ENCODE results near the gene CCDC174.
"Not testable (repeated sequence)": the region's sequence is repeated elsewhere in the genome, so short reads cannot be mapped to it uniquely, and the experiment has no call there.

CCDC174 gene

GRCh38 chr3:14651440-14652251, at the start of gene CCDC174:
CCDC174 (plus strand) TSS chr3:14651762; CDS start chr3:14651837, 75 bp downstream.
- peak; percentile 85 to 99 (median 96) for DNase-seq
- intact Hi-C loops (cut with DNase I), result loop anchor here (10.0 kb wide), 3 partner anchors 293 to 527 kb away; partner anchors contain the start of genes CHCHD4, MRPS25, NR2C2 and TMEM43

GRCh38 chr3:14602006-14602803, 49.4 kb upstream of the CCDC174 start:
- DNase-seq, result no peak
- intact Hi-C loops (cut with DNase I), result no loop called here

GRCh38 chr3:14602804-14603644, 48.5 kb upstream of the CCDC174 start:
- DNase-seq, result peak in 6 of 42 donors; percentile 19 to 62 (median 24)
- intact Hi-C loops (cut with DNase I), result no loop called here

GRCh38 chr3:14605067-14605466, 46.5 kb upstream of the CCDC174 start:
- DNase-seq, result peak in 18 of 42 donors; percentile 11 to 68 (median 43)
- intact Hi-C loops (cut with DNase I), result no loop called here

DNA sequence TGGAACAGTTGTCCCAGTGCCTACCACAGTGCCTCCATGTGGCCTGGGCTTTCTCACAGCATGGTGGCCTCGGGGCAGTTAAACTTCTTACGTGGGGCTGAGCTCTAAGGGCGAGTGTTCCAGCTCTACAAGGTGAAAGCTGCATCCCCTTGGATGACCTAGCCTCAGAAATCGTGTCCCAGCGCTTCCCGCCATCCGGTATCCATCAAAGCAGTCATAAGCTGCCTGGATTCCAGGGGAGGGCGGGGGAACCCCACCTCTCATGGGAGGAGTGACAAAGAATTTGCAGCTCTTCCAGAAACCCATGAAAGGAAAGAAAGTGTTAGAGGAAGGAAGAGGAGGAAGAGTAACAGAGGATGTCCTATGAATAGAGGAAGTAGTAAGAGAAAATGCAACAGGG, 45.8 kb upstream of the CCDC174 start:
- intact Hi-C loops (cut with DNase I), result no loop called here
- no peak for DNase-seq

DNA sequence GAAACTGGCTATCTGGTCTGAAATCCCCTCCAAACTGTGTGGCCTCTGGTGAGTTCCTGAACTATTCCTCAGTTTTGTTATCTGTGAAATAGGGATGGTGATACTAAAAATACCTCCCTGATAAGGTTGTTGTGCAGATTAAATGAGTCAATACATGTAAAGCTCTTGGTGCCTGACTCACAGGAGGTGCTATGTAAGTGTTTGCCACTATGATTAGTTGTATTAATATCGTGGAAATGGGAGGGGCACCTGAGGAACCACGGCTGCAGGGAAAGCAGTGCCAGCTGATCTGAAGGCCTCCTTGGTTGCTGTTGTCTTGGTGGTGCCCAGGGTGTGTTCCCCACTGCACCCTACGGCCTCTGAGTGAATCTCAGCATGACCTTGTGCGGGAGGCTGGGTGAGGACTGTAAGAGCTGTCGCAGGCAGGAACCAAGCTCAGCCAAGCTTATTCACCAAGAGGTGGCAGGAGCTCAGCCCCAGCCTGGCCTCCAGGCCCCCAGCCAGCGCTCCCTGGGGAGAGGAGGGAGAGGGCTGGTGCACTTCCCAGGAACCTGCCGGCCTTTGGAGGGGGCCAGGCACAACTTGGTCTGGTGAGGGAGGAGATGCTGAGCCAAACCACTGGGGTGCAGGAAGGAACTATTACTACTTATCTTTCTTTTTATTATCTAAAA, 44.8 kb upstream of the CCDC174 start:
- DNase-seq, result no peak
- intact Hi-C loops (cut with DNase I), result no loop called here

GRCh38 chr3:14608298-14608697, 43.3 kb upstream of the CCDC174 start:
- intact Hi-C loops (cut with DNase I), result no loop called here
- peak in 1 of 42 donors; percentile 51 for DNase-seq

DNA sequence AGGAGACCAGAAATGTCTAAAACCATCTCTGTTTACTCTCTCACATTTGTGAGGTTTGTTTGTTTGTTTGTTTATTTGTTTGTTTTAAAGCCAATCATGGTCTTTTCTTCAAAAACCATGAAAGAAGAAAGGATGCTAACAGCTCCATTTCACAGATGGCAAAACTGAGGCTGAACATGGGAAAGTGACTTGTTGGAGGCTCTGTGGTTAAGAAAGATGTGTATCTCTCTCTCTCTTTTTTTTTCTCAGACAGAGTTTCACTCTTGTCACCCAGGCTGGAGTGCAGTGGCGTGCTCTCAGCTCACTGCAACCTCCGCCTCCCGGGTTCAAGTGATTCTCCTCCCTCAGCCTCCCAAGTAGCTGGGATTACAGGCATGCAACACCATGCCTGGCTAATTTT, 42.5 kb upstream of the CCDC174 start:
- intact Hi-C loops (cut with DNase I); DNase-seq: not testable (repeated sequence)

DNA sequence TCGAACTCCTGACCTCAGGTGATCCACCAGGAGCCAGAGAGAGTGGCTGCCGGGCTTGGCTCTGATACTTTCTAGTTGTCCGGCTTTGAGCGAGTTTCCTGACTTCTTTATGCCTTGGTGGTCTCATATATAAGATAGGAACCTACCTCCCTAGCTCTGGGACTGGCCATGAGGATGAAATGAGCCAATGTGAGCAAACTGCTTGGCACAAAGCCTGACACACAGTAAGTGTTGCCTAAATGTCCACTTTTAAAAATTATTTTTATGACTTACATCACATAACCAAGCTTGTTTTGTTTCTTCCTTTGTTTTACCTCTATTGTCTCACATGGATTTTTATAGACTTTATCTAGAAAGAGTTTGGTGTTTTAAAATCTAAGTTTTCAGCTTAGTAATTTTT, 42.1 kb upstream of the CCDC174 start:
- DNase-seq, result no peak
- intact Hi-C loops (cut with DNase I), result no loop called here

GRCh38 chr3:14609941-14610340, 41.6 kb upstream of the CCDC174 start:
- no peak for DNase-seq
- intact Hi-C loops (cut with DNase I), result no loop called here

GRCh38 chr3:14614189-14614588, 37.4 kb upstream of the CCDC174 start:
- DNase-seq, result no peak
- intact Hi-C loops (cut with DNase I), result no loop called here

DNA sequence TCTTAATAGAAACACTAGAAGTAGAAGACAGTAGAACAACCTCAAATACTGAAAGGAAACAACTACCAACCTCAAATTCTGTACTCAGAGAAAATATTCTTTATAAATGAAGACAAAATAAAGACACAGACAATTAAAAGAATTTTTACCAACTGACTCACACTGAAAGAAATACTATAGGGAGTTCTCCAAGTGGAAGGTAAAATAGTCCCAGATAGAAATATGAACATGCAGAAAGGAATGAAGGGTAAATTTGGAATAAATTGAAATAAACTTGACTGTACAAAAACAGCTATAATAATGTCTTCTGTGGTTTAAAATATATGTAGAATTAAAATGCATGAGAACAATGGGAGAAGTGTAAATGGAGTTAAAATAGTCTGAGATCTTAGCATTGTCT, 36.7 kb upstream of the CCDC174 start:
- intact Hi-C loops (cut with DNase I), result no loop called here
- no peak for DNase-seq

DNA sequence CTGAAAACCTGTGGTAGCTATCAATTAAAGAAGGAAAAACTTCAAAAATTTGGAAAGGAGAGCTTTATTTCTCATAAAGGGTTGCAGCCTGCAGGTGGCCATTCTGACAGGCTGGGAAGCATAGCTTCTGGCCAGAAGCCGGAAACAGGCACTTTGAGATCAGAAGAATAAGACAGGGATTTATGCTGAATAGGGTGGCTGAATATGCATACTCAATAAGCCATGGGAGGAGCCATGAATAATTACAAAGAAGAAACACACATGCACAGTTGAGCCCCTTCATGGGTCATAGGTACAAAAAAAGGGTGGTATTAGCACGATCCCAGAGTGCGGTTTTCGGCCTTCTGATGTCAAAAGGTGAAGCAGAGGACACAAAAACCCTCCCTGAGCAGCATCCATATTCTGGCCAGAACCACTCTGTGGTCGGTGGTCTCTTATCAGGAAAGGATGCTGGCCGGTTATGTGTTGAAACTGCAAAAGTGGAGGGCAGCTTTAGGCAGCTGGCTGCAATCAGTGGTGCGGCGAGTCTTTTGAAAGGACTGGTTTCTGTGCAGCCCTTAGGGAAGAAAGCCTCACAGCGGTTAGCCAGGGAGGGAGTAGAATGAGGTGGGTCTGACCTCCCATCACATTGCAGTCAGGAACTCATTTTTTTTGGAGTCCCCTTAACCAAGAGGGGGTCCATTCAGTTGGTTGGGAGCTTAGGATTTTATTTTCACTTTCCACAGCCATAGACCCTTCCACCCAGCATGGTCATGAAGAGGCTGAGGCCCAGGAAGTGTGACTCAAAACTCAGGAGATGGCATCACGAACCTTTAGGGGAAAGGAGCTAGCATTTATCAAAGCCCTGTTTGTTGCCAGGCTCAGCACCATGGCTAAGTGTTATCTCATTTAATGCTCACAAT, 34.7 kb upstream of the CCDC174 start:
- no peak for DNase-seq
- intact Hi-C loops (cut with DNase I), result no loop called here

- intact Hi-C loops (cut with DNase I), result no loop called here
- DNase-seq, result no peak
Measured at GRCh38 chr3:14617508-14618023, 34.0 kb upstream of the CCDC174 start.

DNA sequence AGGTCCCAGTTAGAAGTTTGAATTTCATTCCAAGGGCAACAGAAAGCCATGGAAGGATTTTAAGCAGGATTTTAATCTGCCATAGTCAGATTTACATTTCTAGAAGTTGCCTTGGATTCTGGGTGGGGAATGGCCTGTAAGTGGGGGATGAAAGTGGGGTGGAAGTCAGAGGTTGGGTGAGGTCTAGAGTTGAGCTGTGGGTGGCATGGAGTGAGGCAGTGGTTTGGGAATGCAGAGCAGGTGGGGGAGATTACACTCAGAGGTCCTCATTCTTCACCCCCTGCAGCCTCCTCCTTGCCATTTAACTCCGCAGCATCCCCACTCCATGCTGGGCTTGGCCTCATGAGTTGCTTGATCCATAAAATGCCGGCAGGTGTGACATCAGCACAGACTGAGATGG, 32.0 kb upstream of the CCDC174 start:
- no peak for DNase-seq
- intact Hi-C loops (cut with DNase I), result no loop called here

- no peak for DNase-seq
- intact Hi-C loops (cut with DNase I), result no loop called here
Measured at GRCh38 chr3:14620512-14620911, 31.1 kb upstream of the CCDC174 start.

GRCh38 chr3:14621093-14621492, 30.5 kb upstream of the CCDC174 start:
- intact Hi-C loops (cut with DNase I), result no loop called here
- DNase-seq, result no peak

GRCh38 chr3:14622368-14622767, 29.2 kb upstream of the CCDC174 start:
- intact Hi-C loops (cut with DNase I), result no loop called here
- DNase-seq, result no peak
